Stimulated activated CD4-positive, alpha-beta T cell treated with anti-CD3 and anti-CD28 coated beads, Interleukin-2, amount 100 ng/mL, for 48 hours (primary cell): ENCODE measurements around the gene DVL2.

Source experiments
- DNase-seq, 2 donors: peaks; one replicate each; pipeline ENCODE4 v3.0.0-alpha.2; 2020

Gene DVL2

GRCh38 chr17:7237266-7237760 lies 3.0 kb upstream of the DVL2 start:
- no peak for DNase-seq

GRCh38 chr17:7236808-7237207 lies 2.5 kb upstream of the DVL2 start:
- no peak for DNase-seq

GRCh38 chr17:7235693-7236665 lies 1.7 kb upstream of the DVL2 start:
- DNase-seq = no peak

GRCh38 chr17:7233701-7234082 lies 625 bp downstream of the DVL2 start:
- DNase-seq = no peak

- DNase-seq = no peak
Measured at GRCh38 chr17:7232114-7232513, 2.2 kb downstream of the DVL2 start.

- no peak for DNase-seq
Measured at GRCh38 chr17:7229504-7229903, 4.8 kb downstream of the DVL2 start.

- no peak for DNase-seq
Measured at GRCh38 chr17:7228920-7229319, 5.4 kb downstream of the DVL2 start.

- DNase-seq = no peak
Measured at GRCh38 chr17:7226721-7227710, 7.3 kb downstream of the DVL2 start.

GRCh38 chr17:7225711-7226331 lies 8.5 kb downstream of the DVL2 start:
- no peak for DNase-seq

GRCh38 chr17:7224661-7225111 lies 9.6 kb downstream of the DVL2 start:
- DNase-seq = no peak

- no peak for DNase-seq
Measured at GRCh38 chr17:7224110-7224509, 10.2 kb downstream of the DVL2 start.

GRCh38 chr17:7223375-7223774 lies 10.9 kb downstream of the DVL2 start:
- no peak for DNase-seq

GRCh38 chr17:7222972-7223292 lies 11.4 kb downstream of the DVL2 start:
- no peak for DNase-seq

GRCh38 chr17:7222093-7222971 lies 12.0 kb downstream of the DVL2 start:
- no peak for DNase-seq

GRCh38 chr17:7221278-7222092 lies 12.8 kb downstream of the DVL2 start:
- DNase-seq = no peak

GRCh38 chr17:7220593-7221277 lies 13.6 kb downstream of the DVL2 start:
- peak; percentile 41 to 61 for DNase-seq

GRCh38 chr17:7219812-7220592 lies 14.3 kb downstream of the DVL2 start, which contains the start of the genes ACADVL and DLG4:
Gene ACADVL (plus strand): TSS chr17:7219938. CDS start chr17:7219985, 47 bp downstream.
Gene DLG4 (minus strand): TSS chr17:7219836.
- peak; percentile 73 to 78 for DNase-seq

GRCh38 chr17:7219229-7219811 lies 15.0 kb downstream of the DVL2 start:
- no peak for DNase-seq

- no peak for DNase-seq
Measured at GRCh38 chr17:7218758-7219157, 15.6 kb downstream of the DVL2 start.
